HG02610 (cell line): Measurements from ENCODE around the gene TPGS2.
"Not testable (repeated sequence)": the region's sequence is repeated elsewhere in the genome, so short reads cannot be mapped to it uniquely, and the experiment has no call there.

ENCODE experiments used
- ATAC-seq: cut with Tn5 transposase; IDR thresholded peaks from one replicate; pipeline ENCODE4 v1.9.1; 2021; ENCODE audit warnings: mild to moderate bottlenecking, moderate library complexity; ENCODE audit not compliant: unreplicated experiment

The TPGS2 gene

GRCh38 chr18:36826556-36826955 is 2.2 kb downstream of the TPGS2 start:
- ATAC-seq = no peak

GRCh38 chr18:36825526-36825925 is 3.3 kb downstream of the TPGS2 start:
- ATAC-seq = no peak

GRCh38 chr18:36821681-36822080 is 7.1 kb downstream of the TPGS2 start:
- no peak for ATAC-seq

- ATAC-seq = no peak
These were observed 9.2 kb downstream of the TPGS2 start for GRCh38 chr18:36819621-36820020.

GRCh38 chr18:36818652-36819051 is 10.2 kb downstream of the TPGS2 start:
- no peak for ATAC-seq

- no peak for ATAC-seq
These were observed 11.8 kb downstream of the TPGS2 start for GRCh38 chr18:36817039-36817438.

- ATAC-seq = not testable (repeated sequence)
These were observed 12.7 kb downstream of the TPGS2 start for GRCh38 chr18:36816096-36816495.

GRCh38 chr18:36814994-36815393 is 13.8 kb downstream of the TPGS2 start:
- ATAC-seq = no peak

GRCh38 chr18:36813824-36814223 is 15.0 kb downstream of the TPGS2 start:
- no peak for ATAC-seq

GRCh38 chr18:36813101-36813775 is 15.6 kb downstream of the TPGS2 start:
- no peak for ATAC-seq

- ATAC-seq = no peak
These were observed 16.1 kb downstream of the TPGS2 start for GRCh38 chr18:36812678-36813077.

GRCh38 chr18:36811955-36812354 is 16.8 kb downstream of the TPGS2 start:
- no peak for ATAC-seq

GRCh38 chr18:36811430-36811829 is 17.4 kb downstream of the TPGS2 start:
- ATAC-seq = no peak

GRCh38 chr18:36809590-36810381 is 19.0 kb downstream of the TPGS2 start:
- peak; percentile 94 for ATAC-seq

GRCh38 chr18:36808681-36809080 is 20.1 kb downstream of the TPGS2 start:
- no peak for ATAC-seq

- ATAC-seq = no peak
These were observed 23.7 kb downstream of the TPGS2 start for GRCh38 chr18:36805105-36805504.

- ATAC-seq = no peak
These were observed 29.9 kb downstream of the TPGS2 start for GRCh38 chr18:36798738-36799473.

GRCh38 chr18:36792634-36793283 is 36.0 kb downstream of the TPGS2 start:
- no peak for ATAC-seq

GRCh38 chr18:36786686-36787085 is 42.1 kb downstream of the TPGS2 start:
- no peak for ATAC-seq

GRCh38 chr18:36783792-36784191 is 45.0 kb downstream of the TPGS2 start:
- no peak for ATAC-seq

- no peak for ATAC-seq
These were observed 46.1 kb downstream of the TPGS2 start for GRCh38 chr18:36782710-36783109.
